ENCODE measurements around the gene GNG2. TPM values are rescaled to one million over a fixed set of nuclear protein-coding genes. Genes with fewer than 3 reads are reported as not detected.

GNG2 gene
- total RNA-seq, 1 experiment from 2014 or later: 0.23 TPM

DNA sequence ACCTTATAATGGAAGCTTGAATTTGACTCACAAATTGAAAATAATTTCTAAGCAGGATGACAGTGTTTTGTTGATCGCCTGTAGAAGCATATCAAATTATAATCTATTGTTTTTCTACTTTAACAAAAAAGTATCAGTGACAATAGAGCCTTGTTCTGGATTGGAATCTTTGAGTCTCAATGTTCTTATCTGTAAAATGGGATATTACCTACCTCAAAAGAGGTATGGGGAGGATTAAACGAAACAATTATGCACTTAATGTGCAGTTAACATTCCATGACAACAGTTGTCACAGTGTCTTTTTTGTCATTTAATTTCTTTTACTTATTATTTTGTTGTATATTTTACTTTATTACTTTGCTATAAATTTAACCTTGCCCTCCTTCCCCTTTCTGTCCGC is 130.1 kb downstream of the GNG2 start:
- H3K27ac ChIP-seq (ENCODE audit: low read length): peak overlapping the region; percentile 91

DNA sequence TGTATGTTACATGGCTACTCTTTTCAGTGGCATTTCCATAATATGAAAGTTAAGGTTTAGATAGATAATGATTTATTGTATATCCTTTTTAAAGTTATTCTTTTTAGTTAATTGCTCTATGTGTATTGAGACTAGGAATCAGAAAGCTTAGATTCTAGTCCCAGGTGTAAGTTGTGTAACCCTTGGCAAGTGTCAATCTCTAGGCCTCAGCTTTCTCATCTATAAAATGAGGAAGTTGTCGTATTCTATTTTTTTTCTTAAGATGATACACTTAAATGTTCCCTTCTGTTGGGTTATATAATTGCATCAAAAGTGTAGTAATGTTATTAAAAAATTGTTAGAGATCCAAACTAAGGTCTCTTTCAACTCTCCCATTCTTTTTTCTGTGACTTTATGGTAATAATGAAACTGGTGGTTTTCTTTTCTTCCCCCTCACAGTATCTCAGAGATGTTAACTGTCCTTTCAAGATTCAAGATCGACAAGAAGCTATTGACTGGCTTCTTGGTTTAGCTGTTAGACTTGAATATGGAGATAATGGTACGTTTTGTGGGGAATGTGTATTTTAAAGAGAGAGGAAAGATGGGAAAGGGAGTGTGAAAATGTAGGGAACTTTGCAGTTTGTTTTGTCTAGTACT is 133.0 kb downstream of the GNG2 start:
- ChIA-PET CTCF (no interaction called here), POLR2A (no interaction called here)
- intact Hi-C loops (cut with micrococcal nuclease; ENCODE audit: unreplicated experiment) (no loop called here), in situ Hi-C loops (cut with HindIII; ENCODE audit: low pct_unique_long_range_greater_than_20kb, low sequenced_read_pairs) (no loop called here)
- peaks cover 33% of the 10 kb centered on the region for H3K36me3 ChIP-seq (ENCODE audit: control insufficient read depth, insufficient read depth, low read length)
- ATAC-seq (no peak), DNase-seq (ENCODE audit: low read depth, low spot score) (no peak)
- TF ChIP-seq POLR2AphosphoS5 (IDR thresholded peaks at IDR 0.05; ENCODE audit: low read depth, low read length) (no peak), SIN3A (IDR thresholded peaks at IDR 0.05; ENCODE audit: borderline replicate concordance, insufficient read depth, low read depth, low read length) (no peak), TCF7L2 (IDR thresholded peaks at IDR 0.05; ENCODE audit: low read depth, low read length) (no peak)
- TF ChIP-seq, protein P1, sequence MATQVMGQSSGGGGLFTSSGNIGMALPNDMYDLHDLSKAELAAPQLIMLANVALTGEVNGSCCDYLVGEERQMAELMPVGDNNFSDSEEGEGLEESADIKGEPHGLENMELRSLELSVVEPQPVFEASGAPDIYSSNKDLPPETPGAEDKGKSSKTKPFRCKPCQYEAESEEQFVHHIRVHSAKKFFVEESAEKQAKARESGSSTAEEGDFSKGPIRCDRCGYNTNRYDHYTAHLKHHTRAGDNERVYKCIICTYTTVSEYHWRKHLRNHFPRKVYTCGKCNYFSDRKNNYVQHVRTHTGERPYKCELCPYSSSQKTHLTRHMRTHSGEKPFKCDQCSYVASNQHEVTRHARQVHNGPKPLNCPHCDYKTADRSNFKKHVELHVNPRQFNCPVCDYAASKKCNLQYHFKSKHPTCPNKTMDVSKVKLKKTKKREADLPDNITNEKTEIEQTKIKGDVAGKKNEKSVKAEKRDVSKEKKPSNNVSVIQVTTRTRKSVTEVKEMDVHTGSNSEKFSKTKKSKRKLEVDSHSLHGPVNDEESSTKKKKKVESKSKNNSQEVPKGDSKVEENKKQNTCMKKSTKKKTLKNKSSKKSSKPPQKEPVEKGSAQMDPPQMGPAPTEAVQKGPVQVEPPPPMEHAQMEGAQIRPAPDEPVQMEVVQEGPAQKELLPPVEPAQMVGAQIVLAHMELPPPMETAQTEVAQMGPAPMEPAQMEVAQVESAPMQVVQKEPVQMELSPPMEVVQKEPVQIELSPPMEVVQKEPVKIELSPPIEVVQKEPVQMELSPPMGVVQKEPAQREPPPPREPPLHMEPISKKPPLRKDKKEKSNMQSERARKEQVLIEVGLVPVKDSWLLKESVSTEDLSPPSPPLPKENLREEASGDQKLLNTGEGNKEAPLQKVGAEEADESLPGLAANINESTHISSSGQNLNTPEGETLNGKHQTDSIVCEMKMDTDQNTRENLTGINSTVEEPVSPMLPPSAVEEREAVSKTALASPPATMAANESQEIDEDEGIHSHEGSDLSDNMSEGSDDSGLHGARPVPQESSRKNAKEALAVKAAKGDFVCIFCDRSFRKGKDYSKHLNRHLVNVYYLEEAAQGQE (IDR thresholded peaks at IDR 0.05; ENCODE audit: insufficient read depth in 1 of 2, low read depth in 2 of 2, low read length in 1 of 2): no peak
- TF ChIP-seq, protein P2, sequence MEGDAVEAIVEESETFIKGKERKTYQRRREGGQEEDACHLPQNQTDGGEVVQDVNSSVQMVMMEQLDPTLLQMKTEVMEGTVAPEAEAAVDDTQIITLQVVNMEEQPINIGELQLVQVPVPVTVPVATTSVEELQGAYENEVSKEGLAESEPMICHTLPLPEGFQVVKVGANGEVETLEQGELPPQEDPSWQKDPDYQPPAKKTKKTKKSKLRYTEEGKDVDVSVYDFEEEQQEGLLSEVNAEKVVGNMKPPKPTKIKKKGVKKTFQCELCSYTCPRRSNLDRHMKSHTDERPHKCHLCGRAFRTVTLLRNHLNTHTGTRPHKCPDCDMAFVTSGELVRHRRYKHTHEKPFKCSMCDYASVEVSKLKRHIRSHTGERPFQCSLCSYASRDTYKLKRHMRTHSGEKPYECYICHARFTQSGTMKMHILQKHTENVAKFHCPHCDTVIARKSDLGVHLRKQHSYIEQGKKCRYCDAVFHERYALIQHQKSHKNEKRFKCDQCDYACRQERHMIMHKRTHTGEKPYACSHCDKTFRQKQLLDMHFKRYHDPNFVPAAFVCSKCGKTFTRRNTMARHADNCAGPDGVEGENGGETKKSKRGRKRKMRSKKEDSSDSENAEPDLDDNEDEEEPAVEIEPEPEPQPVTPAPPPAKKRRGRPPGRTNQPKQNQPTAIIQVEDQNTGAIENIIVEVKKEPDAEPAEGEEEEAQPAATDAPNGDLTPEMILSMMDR (IDR thresholded peaks at IDR 0.05): no peak
- no TSS peak for BruUV-seq (replicated peaks)
- no peaks in the 10 kb centered on the region for H3K27me3 ChIP-seq (ENCODE audit: control insufficient read depth, insufficient read depth, low read length)
- no peaks in the 10 kb centered on the region for H3K9me3 ChIP-seq (ENCODE audit: control insufficient read depth, insufficient read depth, low read depth, low read length)
- H3K27ac ChIP-seq (ENCODE audit: low read length): no peak overlapping the region
- no peak overlapping the region for H3K4me3 ChIP-seq (ENCODE audit: low read depth in 2 of 2, low read length in 2 of 2)
- peaks cover 12% of the 10 kb centered on the region for H3K4me1 ChIP-seq (ENCODE audit: control insufficient read depth, insufficient read depth, low read length)

More for the DNA sequence above, 130.1 kb downstream of the GNG2 start:
- TF ChIP-seq TCF7L2 (IDR thresholded peaks at IDR 0.05; ENCODE audit: low read depth, low read length) (no peak), POLR2AphosphoS5 (IDR thresholded peaks at IDR 0.05; ENCODE audit: low read depth, low read length) (no peak), SIN3A (IDR thresholded peaks at IDR 0.05; ENCODE audit: borderline replicate concordance, insufficient read depth, low read depth, low read length) (no peak)
- TF ChIP-seq, protein P2 (IDR thresholded peaks at IDR 0.05): no peak
- TF ChIP-seq, protein P1 (IDR thresholded peaks at IDR 0.05; ENCODE audit: insufficient read depth in 1 of 2, low read depth in 2 of 2, low read length in 1 of 2): no peak
- H3K4me3 ChIP-seq (ENCODE audit: low read depth in 2 of 2, low read length in 2 of 2): peak overlapping the region; percentile 94 to 98
- intact Hi-C loops (cut with micrococcal nuclease; ENCODE audit: unreplicated experiment) (no loop called here), in situ Hi-C loops (cut with HindIII; ENCODE audit: low pct_unique_long_range_greater_than_20kb, low sequenced_read_pairs) (no loop called here)
- DNase-seq (ENCODE audit: low read depth, low spot score) (no peak), ATAC-seq (no peak)
- no peaks in the 10 kb centered on the region for H3K27me3 ChIP-seq (ENCODE audit: control insufficient read depth, insufficient read depth, low read length)
- peaks cover 12% of the 10 kb centered on the region for H3K4me1 ChIP-seq (ENCODE audit: control insufficient read depth, insufficient read depth, low read length)
- no TSS peak for BruUV-seq (replicated peaks)
- H3K36me3 ChIP-seq (ENCODE audit: control insufficient read depth, insufficient read depth, low read length): peaks cover 20% of the 10 kb centered on the region
- ChIA-PET CTCF (no interaction called here), POLR2A (no interaction called here)
- H3K9me3 ChIP-seq (ENCODE audit: control insufficient read depth, insufficient read depth, low read depth, low read length): no peaks in the 10 kb centered on the region

Measured in Panc1 (cell line).